HepG2 (cell line): ENCODE data around the gene RBM5. TPM values are rescaled to one million over a fixed set of nuclear protein-coding genes. Genes with fewer than 3 reads are reported as not detected.

ENCODE experiments used
- CCAR2 ChIP-seq: fragments of 200-400 bp; formaldehyde crosslinking; optimal IDR thresholded peaks from 2 replicates; pipeline ENCODE3; 2018; ENCODE audit warnings: low read depth, mild to moderate bottlenecking, low read length, moderate library complexity
- EHMT2 ChIP-seq: fragments of 200-600 bp; sonication (generic); IDR thresholded peaks from 2 replicates; pipeline ENCODE4 v1.7.0; 2017; ENCODE audit warnings: antibody characterized with exemption, low read depth, low read length, borderline replicate concordance
- IRX3 ChIP-seq: sonication (generic); formaldehyde crosslinking; IDR thresholded peaks from 2 replicates; pipeline ENCODE4 v1.8.1; 2023; ENCODE audit warnings: mild to moderate bottlenecking, low read depth, missing genetic modification reagents, borderline replicate concordance
- MAFG ChIP-seq: sonication (generic); formaldehyde crosslinking; IDR thresholded peaks from 2 replicates; pipeline ENCODE4 v1.5.1; 2020; ENCODE audit warnings: mild to moderate bottlenecking, missing genetic modification reagents
- MIER2 ChIP-seq: IDR thresholded peaks from 2 replicates; pipeline ENCODE4 v1.6.1; 2016; ENCODE audit warnings: missing biosample characterization, missing genetic modification reagents
- MYC ChIP-seq: sonication (generic); formaldehyde crosslinking; IDR thresholded peaks from 2 replicates; pipeline ENCODE4 v1.9.0; 2021; ENCODE audit warnings: missing genetic modification reagents, borderline replicate concordance
- REXO4 ChIP-seq: sonication (generic); formaldehyde crosslinking; IDR thresholded peaks from 2 replicates; pipeline ENCODE4 v1.8.0; 2022; ENCODE audit warnings: missing genetic modification reagents, mild to moderate bottlenecking, borderline replicate concordance
- RFXANK ChIP-seq: IDR thresholded peaks from 2 replicates; pipeline ENCODE4 v1.6.1; 2016
- RNF2 ChIP-seq: fragments of 450-650 bp; conservative IDR thresholded peaks from 2 replicates; pipeline ENCODE4 v1.6.1; 2016; ENCODE audit warnings: low read depth
- SMYD3 ChIP-seq: sonication (generic); formaldehyde crosslinking; IDR thresholded peaks from 2 replicates; pipeline ENCODE4 v1.8.1; 2023; ENCODE audit warnings: mild to moderate bottlenecking, missing genetic modification reagents
- ZFP90 ChIP-seq: sonication (generic); formaldehyde crosslinking; IDR thresholded peaks from 2 replicates; pipeline ENCODE4 v1.8.0; 2022; ENCODE audit warnings: missing genetic modification reagents, mild to moderate bottlenecking, inconsistent platforms, borderline replicate concordance
- ZMYM4 ChIP-seq: sonication (generic); formaldehyde crosslinking; IDR thresholded peaks from 2 replicates; pipeline ENCODE4 v1.8.1; 2023; ENCODE audit warnings: mild to moderate bottlenecking, missing genetic modification reagents
- ZNF260 ChIP-seq: sonication (generic); formaldehyde crosslinking; IDR thresholded peaks from 2 replicates; pipeline ENCODE4 v1.4.0; 2020; ENCODE audit warnings: missing genetic modification reagents, low read depth, mild to moderate bottlenecking, borderline replicate concordance
- ZNF343 ChIP-seq: sonication (generic); formaldehyde crosslinking; IDR thresholded peaks from 2 replicates; pipeline ENCODE4 v1.4.0; 2020; ENCODE audit warnings: mild to moderate bottlenecking, missing genetic modification reagents
- ZNF44 ChIP-seq: sonication (generic); formaldehyde crosslinking; IDR thresholded peaks from 2 replicates; pipeline ENCODE4 v1.5.1; 2020; ENCODE audit warnings: mild to moderate bottlenecking, missing genetic modification reagents
- ZNF567 ChIP-seq: sonication (generic); formaldehyde crosslinking; IDR thresholded peaks from 2 replicates; pipeline ENCODE4 v1.8.1; 2023; ENCODE audit warnings: mild to moderate bottlenecking, missing genetic modification reagents, borderline replicate concordance
- polyA plus RNA-seq, 8 experiments: library from polyadenylated mRNA; depleted of rRNA in 3 of 8; stranded (reverse) in 7 of 8; unstranded in 1 of 8; fragments of >200 nt; fragmentation: Illumina TruSeq in 4 of 8; extraction: Trizol in 4 of 8; gene quantifications; 2 replicates each; pipeline versions ENCODE4 v1.2.1 to v1.2.3, GENCODE V29; 2011 to 2016; ENCODE audit warnings: low read depth in 4 of 8, missing spikeins in 1 of 8, mixed read lengths in 1 of 8; ENCODE audit not compliant: insufficient read depth in 1 of 8
- total RNA-seq, 5 experiments: library from RNA; depleted of rRNA; stranded (reverse); fragments of >200 nt; fragmentation: Illumina TruSeq; extraction: Trizol; gene quantifications; 2 replicates each; pipeline ENCODE4 v1.2.3, GENCODE V29; 2016; ENCODE audit warnings: low read depth in 1 of 5
- TF ChIP-seq, protein P1 (sequence below): sonication (generic); formaldehyde crosslinking; IDR thresholded peaks from 2 replicates; pipeline ENCODE4 v1.5.0; 2020; ENCODE audit warnings: mild to moderate bottlenecking, missing genetic modification reagents
- TF ChIP-seq, protein P2 (sequence below): sonication (generic); formaldehyde crosslinking; IDR thresholded peaks from 2 replicates; pipeline ENCODE4 v1.4.0; 2020; ENCODE audit warnings: mild to moderate bottlenecking, missing genetic modification reagents

The RBM5 gene
- total and polyA plus RNA-seq, 2 of the 13 experiments (the other 11 are each of a cell fraction or from before 2014, with no cell fraction given) = 106 to 204 TPM

DNA sequence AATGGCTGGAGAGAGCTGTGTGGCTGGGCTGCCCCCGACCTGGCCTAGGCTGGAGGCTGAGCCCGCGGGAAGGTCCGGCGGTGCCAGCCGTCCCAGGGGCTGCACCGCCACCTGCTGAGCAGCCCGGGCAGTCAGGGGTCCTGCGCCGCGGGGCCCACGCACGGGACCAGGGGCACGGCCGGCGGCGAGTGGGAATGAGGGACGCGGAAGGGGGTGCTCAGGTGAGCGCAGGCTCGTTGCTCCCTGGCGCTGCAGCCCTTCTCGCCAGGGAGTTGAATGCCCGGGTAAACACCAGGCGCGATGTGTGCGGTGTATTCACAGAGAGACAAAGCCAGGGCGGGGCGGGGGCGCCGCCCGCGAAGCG is 65.7 kb downstream of the RBM5 start (continued):
- TF ChIP-seq MIER2 (no peak), ZMYM4 (no peak), ZNF567 (CRISPR knock-in tag) (no peak), ZNF260 (CRISPR knock-in tag) (no peak), CCAR2 (no peak), IRX3 (no peak), MYC (0 out of 2 replicates have a peak, but pooled peaks have one; percentile 30), EHMT2 (no peak), RFXANK (CRISPR knock-in tag) (no peak), ZFP90 (CRISPR knock-in tag) (no peak), MAFG (CRISPR knock-in tag) (no peak), REXO4 (no peak), ZNF44 (CRISPR knock-in tag) (no peak), SMYD3 (CRISPR knock-in tag) (no peak), RNF2 (no peak), ZNF343 (CRISPR knock-in tag) (no peak)
- TF ChIP-seq, protein P1, sequence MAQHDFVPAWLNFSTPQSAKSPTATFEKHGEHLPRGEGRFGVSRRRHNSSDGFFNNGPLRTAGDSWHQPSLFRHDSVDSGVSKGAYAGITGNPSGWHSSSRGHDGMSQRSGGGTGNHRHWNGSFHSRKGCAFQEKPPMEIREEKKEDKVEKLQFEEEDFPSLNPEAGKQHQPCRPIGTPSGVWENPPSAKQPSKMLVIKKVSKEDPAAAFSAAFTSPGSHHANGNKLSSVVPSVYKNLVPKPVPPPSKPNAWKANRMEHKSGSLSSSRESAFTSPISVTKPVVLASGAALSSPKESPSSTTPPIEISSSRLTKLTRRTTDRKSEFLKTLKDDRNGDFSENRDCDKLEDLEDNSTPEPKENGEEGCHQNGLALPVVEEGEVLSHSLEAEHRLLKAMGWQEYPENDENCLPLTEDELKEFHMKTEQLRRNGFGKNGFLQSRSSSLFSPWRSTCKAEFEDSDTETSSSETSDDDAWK (CRISPR knock-in tag) = no peak
- TF ChIP-seq, protein P2, sequence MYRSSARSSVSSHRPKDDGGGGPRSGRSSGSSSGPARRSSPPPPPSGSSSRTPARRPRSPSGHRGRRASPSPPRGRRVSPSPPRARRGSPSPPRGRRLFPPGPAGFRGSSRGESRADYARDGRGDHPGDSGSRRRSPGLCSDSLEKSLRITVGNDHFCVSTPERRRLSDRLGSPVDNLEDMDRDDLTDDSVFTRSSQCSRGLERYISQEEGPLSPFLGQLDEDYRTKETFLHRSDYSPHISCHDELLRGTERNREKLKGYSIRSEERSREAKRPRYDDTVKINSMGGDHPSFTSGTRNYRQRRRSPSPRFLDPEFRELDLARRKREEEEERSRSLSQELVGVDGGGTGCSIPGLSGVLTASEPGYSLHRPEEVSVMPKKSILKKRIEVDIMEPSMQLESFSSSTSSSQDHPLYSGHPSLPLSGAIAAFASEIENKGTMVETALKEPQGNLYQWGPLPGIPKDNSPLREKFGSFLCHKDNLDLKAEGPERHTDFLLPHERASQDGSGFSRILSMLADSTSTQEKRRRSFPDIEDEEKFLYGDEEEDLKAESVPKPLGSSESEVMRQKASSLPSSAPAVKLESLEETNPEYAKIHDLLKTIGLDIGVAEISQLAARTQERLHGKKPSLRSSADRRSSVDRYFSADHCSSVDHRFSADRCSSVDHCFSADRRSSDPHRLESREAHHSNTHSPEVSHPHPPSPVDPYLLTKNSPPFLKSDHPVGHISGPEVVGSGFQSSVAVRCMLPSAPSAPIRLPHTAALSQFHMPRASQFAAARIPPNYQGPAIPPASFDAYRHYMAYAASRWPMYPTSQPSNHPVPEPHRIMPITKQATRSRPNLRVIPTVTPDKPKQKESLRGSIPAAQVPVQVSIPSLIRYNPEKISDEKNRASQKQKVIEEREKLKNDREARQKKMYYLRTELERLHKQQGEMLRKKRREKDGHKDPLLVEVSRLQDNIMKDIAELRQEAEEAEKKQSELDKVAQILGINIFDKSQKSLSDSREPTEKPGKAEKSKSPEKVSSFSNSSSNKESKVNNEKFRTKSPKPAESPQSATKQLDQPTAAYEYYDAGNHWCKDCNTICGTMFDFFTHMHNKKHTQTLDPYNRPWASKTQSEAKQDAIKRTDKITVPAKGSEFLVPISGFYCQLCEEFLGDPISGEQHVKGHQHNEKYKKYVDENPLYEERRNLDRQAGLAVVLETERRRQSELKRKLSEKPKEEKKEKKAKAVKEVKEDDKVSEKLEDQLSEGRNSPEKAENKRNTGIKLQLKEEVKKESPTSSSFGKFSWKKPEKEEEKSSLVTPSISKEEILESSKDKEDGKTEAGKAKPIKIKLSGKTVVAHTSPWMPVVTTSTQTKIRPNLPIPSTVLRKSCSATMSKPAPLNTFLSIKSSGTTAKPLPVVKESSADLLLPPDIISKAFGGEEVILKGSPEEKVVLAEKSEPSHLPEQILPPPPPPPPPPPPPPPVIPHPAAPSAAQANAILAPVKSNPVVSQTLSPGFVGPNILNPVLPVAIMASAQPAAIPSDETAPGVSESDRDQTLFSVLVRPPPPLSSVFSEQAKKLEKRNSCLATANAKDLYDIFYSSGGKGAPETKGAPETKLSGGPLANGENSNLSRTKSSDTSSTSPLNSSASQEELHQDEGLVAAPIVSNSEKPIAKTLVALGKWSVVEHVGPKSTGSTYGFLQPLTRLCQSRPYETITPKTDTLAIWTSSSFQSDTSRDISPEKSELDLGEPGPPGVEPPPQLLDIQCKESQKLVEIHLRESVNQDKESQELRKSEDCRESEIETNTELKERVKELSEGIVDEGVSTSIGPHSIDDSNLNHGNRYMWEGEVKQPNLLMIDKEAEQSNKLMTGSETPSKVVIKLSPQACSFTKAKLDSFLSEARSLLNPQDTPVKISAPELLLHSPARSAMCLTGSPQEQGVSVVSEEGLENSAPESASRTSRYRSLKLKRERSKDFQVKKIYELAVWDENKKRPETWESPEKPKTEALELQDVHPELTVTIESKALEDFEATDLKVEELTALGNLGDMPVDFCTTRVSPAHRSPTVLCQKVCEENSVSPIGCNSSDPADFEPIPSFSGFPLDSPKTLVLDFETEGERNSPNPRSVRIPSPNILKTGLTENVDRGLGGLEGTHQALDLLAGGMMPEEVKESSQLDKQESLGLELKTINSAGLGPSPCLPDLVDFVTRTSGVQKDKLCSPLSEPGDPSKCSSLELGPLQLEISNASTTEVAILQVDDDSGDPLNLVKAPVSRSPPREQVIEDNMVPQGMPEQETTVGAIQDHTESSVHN (CRISPR knock-in tag) = no peak
